Measurements from ENCODE around the gene SLC9A8.

The SLC9A8 gene

GRCh38 chr20:49785149-49785851 is 27.3 kb upstream of the SLC9A8 start:
- TF ChIP-seq GATA3 (IDR thresholded peaks at IDR 0.05; ENCODE audit: low read depth, low read length) (no peak), GATA2 (IDR thresholded peaks at IDR 0.05; ENCODE audit: low read depth, low read length) (no peak)

- TF ChIP-seq GATA3 (IDR thresholded peaks at IDR 0.05; ENCODE audit: low read depth, low read length) (no peak), GATA2 (IDR thresholded peaks at IDR 0.05; ENCODE audit: low read depth, low read length) (no peak)
Observed at GRCh38 chr20:49785852-49786175, 26.8 kb upstream of the SLC9A8 start.

GRCh38 chr20:49786196-49786595 is 26.4 kb upstream of the SLC9A8 start:
- TF ChIP-seq GATA3 (IDR thresholded peaks at IDR 0.05; ENCODE audit: low read depth, low read length) (no peak), GATA2 (IDR thresholded peaks at IDR 0.05; ENCODE audit: low read depth, low read length) (no peak)

GRCh38 chr20:49786668-49787370 is 25.8 kb upstream of the SLC9A8 start:
- TF ChIP-seq GATA2 (IDR thresholded peaks at IDR 0.05; ENCODE audit: low read depth, low read length) (no peak), GATA3 (IDR thresholded peaks at IDR 0.05; ENCODE audit: low read depth, low read length) (no peak)

GRCh38 chr20:49787371-49788357 is 25.0 kb upstream of the SLC9A8 start:
- TF ChIP-seq GATA2 (IDR thresholded peaks at IDR 0.05; ENCODE audit: low read depth, low read length) = no peak
- TF ChIP-seq GATA3 (IDR thresholded peaks at IDR 0.05; ENCODE audit: low read depth, low read length) = no peak

- TF ChIP-seq GATA2 (IDR thresholded peaks at IDR 0.05; ENCODE audit: low read depth, low read length) (no peak), GATA3 (IDR thresholded peaks at IDR 0.05; ENCODE audit: low read depth, low read length) (no peak)
Observed at GRCh38 chr20:49790077-49790798, 22.4 kb upstream of the SLC9A8 start.

- TF ChIP-seq GATA3 (IDR thresholded peaks at IDR 0.05; ENCODE audit: low read depth, low read length) (no peak), GATA2 (IDR thresholded peaks at IDR 0.05; ENCODE audit: low read depth, low read length) (no peak)
Observed at GRCh38 chr20:49791165-49791564, 21.5 kb upstream of the SLC9A8 start.

GRCh38 chr20:49792006-49792405 is 20.6 kb upstream of the SLC9A8 start:
- TF ChIP-seq GATA3 (IDR thresholded peaks at IDR 0.05; ENCODE audit: low read depth, low read length) (no peak), GATA2 (IDR thresholded peaks at IDR 0.05; ENCODE audit: low read depth, low read length) (no peak)

GRCh38 chr20:49792611-49793010 is 20.0 kb upstream of the SLC9A8 start:
- no peak for TF ChIP-seq GATA2 (IDR thresholded peaks at IDR 0.05; ENCODE audit: low read depth, low read length)
- TF ChIP-seq GATA3 (IDR thresholded peaks at IDR 0.05; ENCODE audit: low read depth, low read length) = no peak

- TF ChIP-seq GATA3 (IDR thresholded peaks at IDR 0.05; ENCODE audit: low read depth, low read length) (no peak), GATA2 (IDR thresholded peaks at IDR 0.05; ENCODE audit: low read depth, low read length) (no peak)
Observed at GRCh38 chr20:49794336-49795134, 18.1 kb upstream of the SLC9A8 start.

GRCh38 chr20:49795135-49795424 is 17.5 kb upstream of the SLC9A8 start:
- TF ChIP-seq GATA3 (IDR thresholded peaks at IDR 0.05; ENCODE audit: low read depth, low read length) (no peak), GATA2 (IDR thresholded peaks at IDR 0.05; ENCODE audit: low read depth, low read length) (no peak)

GRCh38 chr20:49796600-49797343 is 15.9 kb upstream of the SLC9A8 start:
- TF ChIP-seq GATA2 (IDR thresholded peaks at IDR 0.05; ENCODE audit: low read depth, low read length) (no peak), GATA3 (IDR thresholded peaks at IDR 0.05; ENCODE audit: low read depth, low read length) (no peak)

- no peak for TF ChIP-seq GATA2 (IDR thresholded peaks at IDR 0.05; ENCODE audit: low read depth, low read length)
- TF ChIP-seq GATA3 (IDR thresholded peaks at IDR 0.05; ENCODE audit: low read depth, low read length) = no peak
Observed at GRCh38 chr20:49797344-49797615, 15.3 kb upstream of the SLC9A8 start.

All from SH-SY5Y (cell line).